Measurements from ENCODE around the gene ATP5F1D. TPM values are rescaled to one million over a fixed set of nuclear protein-coding genes. Genes with fewer than 3 reads are reported as not detected.

ATP5F1D gene
- total RNA-seq, 1 experiment from 2014 or later: 126 TPM

- H3K9me3 Mint-ChIP-seq (ENCODE audit: unreplicated experiment): no peaks in the 10 kb centered on the region
- Histone ChIP-seq H3K9me3 (no peaks in the 10 kb centered on the region), H3K36me3 (ENCODE audit: control insufficient read depth, insufficient read depth, low read length) (no peaks in the 10 kb centered on the region), H3K4me3 (ENCODE audit: low read depth, low read length) (peak overlapping the region; percentile 45), H3K27me3 (replicated peaks; ENCODE audit: control insufficient read depth, insufficient read depth, low read length) (no peaks in the 10 kb centered on the region), H3K4me1 (peaks cover 36% of the 10 kb centered on the region)
- CTCF ChIA-PET: interaction anchor here (0.5 to 2.1 kb wide), 4 partner anchors 17 to 79 kb away, joined by 3 to 23 read pairs (median 4); partner anchors contain the start of gene CIRBP
- H3K36me3 Mint-ChIP-seq (ENCODE audit: insufficient read depth, unreplicated experiment): peaks cover 13% of the 10 kb centered on the region
- BruUV-seq (replicated peaks): no TSS peak
- intact Hi-C loops (cut with micrococcal nuclease; ENCODE audit: unreplicated experiment): no loop called here
- no peaks in the 10 kb centered on the region for H3K27me3 Mint-ChIP-seq (ENCODE audit: insufficient read depth, unreplicated experiment)
- POLR2A ChIA-PET: interaction anchor here (1.6 to 2.3 kb wide), 3 partner anchors 27 to 29 kb away, joined by 8 to 30 read pairs (median 8); partner anchors contain the start of gene CIRBP
- H3K4me1 Mint-ChIP-seq (ENCODE audit: low read depth, unreplicated experiment): no peaks in the 10 kb centered on the region
- peak; percentile 85 to 94 for DNase-seq
- H3K27ac Mint-ChIP-seq (ENCODE audit: unreplicated experiment): no peak overlapping the region
- peak; percentile 51 to 84 for TF ChIP-seq CTCF (IDR thresholded peaks at IDR 0.05; ENCODE audit: insufficient read depth in 1 of 2, low read depth in 1 of 2, low read length in 1 of 2, severe bottlenecking in 1 of 2, unreplicated experiment in 1 of 2)
- peak overlapping the region; percentile 76 for H3K4me3 Mint-ChIP-seq (ENCODE audit: unreplicated experiment)
Measured at GRCh38 chr19:1239796-1240737, 1.5 kb upstream of the ATP5F1D start.

- H3K9me3 Mint-ChIP-seq (ENCODE audit: unreplicated experiment): no peaks in the 10 kb centered on the region
- Histone ChIP-seq H3K4me1 (peaks cover 41% of the 10 kb centered on the region), H3K27me3 (replicated peaks; ENCODE audit: control insufficient read depth, insufficient read depth, low read length) (no peaks in the 10 kb centered on the region), H3K4me3 (ENCODE audit: low read depth, low read length) (peak overlapping the region; percentile 45), H3K9me3 (no peaks in the 10 kb centered on the region), H3K36me3 (ENCODE audit: control insufficient read depth, insufficient read depth, low read length) (no peaks in the 10 kb centered on the region)
- no peaks in the 10 kb centered on the region for H3K27me3 Mint-ChIP-seq (ENCODE audit: insufficient read depth, unreplicated experiment)
- peak overlapping the region; percentile 81 for H3K27ac Mint-ChIP-seq (ENCODE audit: unreplicated experiment)
- TF ChIP-seq CTCF (IDR thresholded peaks at IDR 0.05; ENCODE audit: insufficient read depth in 1 of 2, low read depth in 1 of 2, low read length in 1 of 2, severe bottlenecking in 1 of 2, unreplicated experiment in 1 of 2): no peak
- ChIA-PET CTCF (interaction anchor here (0.5 to 2.1 kb wide), 5 partner anchors 18 to 78 kb away, joined by 3 to 23 read pairs (median 3); partner anchors contain the start of gene CIRBP), POLR2A (interaction anchor here (1.6 to 2.3 kb wide), 2 partner anchors 26 to 28 kb away, joined by 8 to 30 read pairs; partner anchors contain the start of gene CIRBP)
- intact Hi-C loops (cut with micrococcal nuclease; ENCODE audit: unreplicated experiment): no loop called here
- no peaks in the 10 kb centered on the region for H3K4me1 Mint-ChIP-seq (ENCODE audit: low read depth, unreplicated experiment)
- no TSS peak for BruUV-seq (replicated peaks)
- DNase-seq: no peak
- H3K4me3 Mint-ChIP-seq (ENCODE audit: unreplicated experiment): peak overlapping the region; percentile 76
- H3K36me3 Mint-ChIP-seq (ENCODE audit: insufficient read depth, unreplicated experiment): peaks cover 13% of the 10 kb centered on the region
Measured at GRCh38 chr19:1240925-1241324, 626 bp upstream of the ATP5F1D start.
